ENCODE results near the gene CLCNKB.
"Not testable (repeated sequence)": the region's sequence is repeated elsewhere in the genome, so short reads cannot be mapped to it uniquely, and the experiment has no call there.

- TF ChIP-seq CTCF (IDR thresholded peaks at IDR 0.05); ZFX (IDR thresholded peaks at IDR 0.05; ENCODE audit: borderline replicate concordance): not testable (repeated sequence)
Measured at GRCh38 chr1:16029003-16029268, 14.6 kb upstream of the CLCNKB start.
